ENCODE measurements around the gene GPR137. TPM values are rescaled to one million over a fixed set of nuclear protein-coding genes. Genes with fewer than 3 reads are reported as not detected.

GPR137 gene
- total RNA-seq, 1 donor from 2014 or later, result 52.5 TPM

DNA sequence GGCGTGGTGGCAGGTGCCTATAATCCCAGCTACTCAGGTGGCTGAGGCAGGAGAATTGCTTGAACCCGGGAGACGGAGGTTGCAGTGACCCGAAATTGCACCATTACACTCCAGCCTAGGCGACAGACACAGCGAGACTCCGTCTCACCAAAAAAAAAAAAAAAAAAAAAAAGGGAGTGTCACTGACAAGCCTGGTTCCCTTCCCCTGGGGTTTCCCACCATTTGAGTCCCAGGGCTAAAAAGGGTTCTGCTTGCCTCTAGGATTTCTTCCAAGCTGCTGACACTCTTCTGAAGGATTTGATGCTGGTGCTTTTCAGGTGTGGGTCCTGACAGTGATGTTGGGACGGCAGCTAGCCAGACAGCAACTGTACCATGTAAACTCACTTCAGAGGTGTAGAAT lies 53.1 kb downstream of the GPR137 start:
- TF ChIP-seq, protein P1, sequence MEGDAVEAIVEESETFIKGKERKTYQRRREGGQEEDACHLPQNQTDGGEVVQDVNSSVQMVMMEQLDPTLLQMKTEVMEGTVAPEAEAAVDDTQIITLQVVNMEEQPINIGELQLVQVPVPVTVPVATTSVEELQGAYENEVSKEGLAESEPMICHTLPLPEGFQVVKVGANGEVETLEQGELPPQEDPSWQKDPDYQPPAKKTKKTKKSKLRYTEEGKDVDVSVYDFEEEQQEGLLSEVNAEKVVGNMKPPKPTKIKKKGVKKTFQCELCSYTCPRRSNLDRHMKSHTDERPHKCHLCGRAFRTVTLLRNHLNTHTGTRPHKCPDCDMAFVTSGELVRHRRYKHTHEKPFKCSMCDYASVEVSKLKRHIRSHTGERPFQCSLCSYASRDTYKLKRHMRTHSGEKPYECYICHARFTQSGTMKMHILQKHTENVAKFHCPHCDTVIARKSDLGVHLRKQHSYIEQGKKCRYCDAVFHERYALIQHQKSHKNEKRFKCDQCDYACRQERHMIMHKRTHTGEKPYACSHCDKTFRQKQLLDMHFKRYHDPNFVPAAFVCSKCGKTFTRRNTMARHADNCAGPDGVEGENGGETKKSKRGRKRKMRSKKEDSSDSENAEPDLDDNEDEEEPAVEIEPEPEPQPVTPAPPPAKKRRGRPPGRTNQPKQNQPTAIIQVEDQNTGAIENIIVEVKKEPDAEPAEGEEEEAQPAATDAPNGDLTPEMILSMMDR (IDR thresholded peaks at IDR 0.05; ENCODE audit: partially characterized antibody, unreplicated experiment), result no peak
- H3K36me3 Mint-ChIP-seq (ENCODE audit: unreplicated experiment), result peaks cover 4% of the 10 kb centered on the region
- H3K4me1 Mint-ChIP-seq (ENCODE audit: low read depth, unreplicated experiment), result peaks cover 30% of the 10 kb centered on the region
- no peak overlapping the region for H3K4me3 Mint-ChIP-seq (ENCODE audit: unreplicated experiment)
- H3K9me3 Mint-ChIP-seq (ENCODE audit: unreplicated experiment), result peaks cover 20% of the 10 kb centered on the region
- H3K27ac Mint-ChIP-seq (ENCODE audit: unreplicated experiment), result peak overlapping the region; percentile 34
- no peak for DNase-seq
- peaks cover 10% of the 10 kb centered on the region for H3K27me3 Mint-ChIP-seq (ENCODE audit: unreplicated experiment)

Other genes starting within 250 kb of the GPR137 start
- 3.7 TPM for gene FLRT1, start 249.9 kb upstream of the GPR137 start, total RNA-seq (ENCODE audit: unreplicated experiment)
- 12.7 TPM for gene MACROD1, start 119.7 kb upstream of the GPR137 start, total RNA-seq (ENCODE audit: unreplicated experiment)
- gene STIP1, start 99.7 kb upstream of the GPR137 start, total RNA-seq (ENCODE audit: unreplicated experiment), result 160 TPM
- gene FERMT3, start 79.1 kb upstream of the GPR137 start, total RNA-seq (ENCODE audit: unreplicated experiment), result 2.0 TPM
- gene TRPT1, start 59.7 kb upstream of the GPR137 start, total RNA-seq (ENCODE audit: unreplicated experiment), result 39.0 TPM
- 37.0 TPM for gene NUDT22, start 59.6 kb upstream of the GPR137 start, total RNA-seq (ENCODE audit: unreplicated experiment)
- gene DNAJC4, start 55.3 kb upstream of the GPR137 start, total RNA-seq (ENCODE audit: unreplicated experiment), result 30.5 TPM
- gene VEGFB, start 51.3 kb upstream of the GPR137 start, total RNA-seq (ENCODE audit: unreplicated experiment), result 12.3 TPM
- gene FKBP2, start 44.8 kb upstream of the GPR137 start, total RNA-seq (ENCODE audit: unreplicated experiment), result 31.4 TPM
- 348 TPM for gene PPP1R14B, start 38.9 kb upstream of the GPR137 start, total RNA-seq (ENCODE audit: unreplicated experiment)
- 36.2 TPM for gene PLCB3, start 34.3 kb upstream of the GPR137 start, total RNA-seq (ENCODE audit: unreplicated experiment)
- 47.0 TPM for gene BAD, start 1.2 kb upstream of the GPR137 start, total RNA-seq (ENCODE audit: unreplicated experiment)
- gene KCNK4, start 5.5 kb downstream of the GPR137 start, total RNA-seq (ENCODE audit: unreplicated experiment), result 0.47 TPM
- gene CATSPERZ, start 14.5 kb downstream of the GPR137 start, total RNA-seq (ENCODE audit: unreplicated experiment), result not detected
- 69.9 TPM for gene ESRRA, start 19.7 kb downstream of the GPR137 start, total RNA-seq (ENCODE audit: unreplicated experiment)
- 93.1 TPM for gene TRMT112, start 31.7 kb downstream of the GPR137 start, total RNA-seq (ENCODE audit: unreplicated experiment)
- 418 TPM for gene PRDX5, start 32.3 kb downstream of the GPR137 start, total RNA-seq (ENCODE audit: unreplicated experiment)
- gene CCDC88B, start 54.4 kb downstream of the GPR137 start, total RNA-seq (ENCODE audit: unreplicated experiment), result 83.6 TPM
- 3.2 TPM for gene RPS6KA4, start 73.3 kb downstream of the GPR137 start, total RNA-seq (ENCODE audit: unreplicated experiment)

Data from glutamatergic neuron (in vitro differentiated cells).